Activated naive CD8-positive, alpha-beta T cell treated with anti-CD3 and anti-CD28 coated beads, Interleukin-2, amount 10 ng/mL, durations not matched to agents 7 days and 5 days (primary cell): ENCODE results near the gene TFAM. TPM values are rescaled to one million over a fixed set of nuclear protein-coding genes. Genes with fewer than 3 reads are reported as not detected.
"Not testable (repeated sequence)": the region's sequence is repeated elsewhere in the genome, so short reads cannot be mapped to it uniquely, and the experiment has no call there.

Experiments
- ATAC-seq: fragments of 150-1000 bp; cut with Tn5 transposase; one replicate; pipeline ENCODE4 v1.10.0; 2021; ENCODE audit warnings: low read depth, moderate library complexity
- POLR2A ChIA-PET: fragments of 350-600 bp; sonication (Branson Sonifier 250); formaldehyde crosslinking; loops from one replicate; lab custom pipeline; 2021; ENCODE audit warnings: antibody characterized with exemption; lab: Charles Lee
- DNase-seq: peaks from one replicate; pipeline ENCODE4 v3.0.0; 2021
- H3K27ac Mint-ChIP-seq: one replicate; pipeline ENCODE4 v1.8.0; 2022; ENCODE audit warnings: mild to moderate bottlenecking, mixed read lengths
- H3K27me3 Mint-ChIP-seq: one replicate; pipeline ENCODE4 v1.8.0; 2022; ENCODE audit warnings: mild to moderate bottlenecking, moderate library complexity, mixed read lengths
- H3K36me3 Mint-ChIP-seq: one replicate; pipeline ENCODE4 v1.8.0; 2021; ENCODE audit warnings: mild to moderate bottlenecking, mixed read lengths
- H3K4me1 Mint-ChIP-seq: one replicate; pipeline ENCODE4 v1.8.0; 2021; ENCODE audit warnings: mixed read lengths
- H3K4me3 Mint-ChIP-seq: one replicate; pipeline ENCODE4 v1.8.0; 2022; ENCODE audit warnings: mild to moderate bottlenecking, moderate library complexity, mixed read lengths
- H3K9me3 Mint-ChIP-seq: one replicate; pipeline ENCODE4 v1.8.0; 2021; ENCODE audit warnings: mixed read lengths
- total RNA-seq, 2 experiments: library from RNA; stranded (reverse); gene quantifications; one replicate each; pipeline ENCODE4 v1.2.3, GENCODE V29; 2021

Gene TFAM
- total RNA-seq, 2 experiments from 2014 or later: 52.7 to 56.8 TPM

- peaks cover 19% of the 10 kb centered on the region for H3K36me3 Mint-ChIP-seq
Observed at GRCh38 chr10:58389024-58389423, 3.8 kb downstream of the TFAM start.

GRCh38 chr10:58393317-58393716 is 8.1 kb downstream of the TFAM start:
- H3K4me1 Mint-ChIP-seq: peaks cover 8% of the 10 kb centered on the region
- H3K27me3 Mint-ChIP-seq: no peaks in the 10 kb centered on the region
- POLR2A ChIA-PET: interaction anchor here (0.7 kb wide), 1 partner anchor 9 kb away, joined by 3 read pairs; the partner anchor contains the start of gene TFAM
- H3K27ac Mint-ChIP-seq: no peak overlapping the region
- H3K4me3 Mint-ChIP-seq: no peak overlapping the region
- no peak for DNase-seq
- no peak for ATAC-seq
- H3K36me3 Mint-ChIP-seq: peaks cover 28% of the 10 kb centered on the region
- no peaks in the 10 kb centered on the region for H3K9me3 Mint-ChIP-seq

More at GRCh38 chr10:58389024-58389423, 3.8 kb downstream of the TFAM start:
- no peaks in the 10 kb centered on the region for H3K9me3 Mint-ChIP-seq
- ATAC-seq (no peak), DNase-seq (no peak)
- H3K4me3 Mint-ChIP-seq: no peak overlapping the region
- no peak overlapping the region for H3K27ac Mint-ChIP-seq
- H3K4me1 Mint-ChIP-seq: peaks cover 25% of the 10 kb centered on the region
- no peaks in the 10 kb centered on the region for H3K27me3 Mint-ChIP-seq
- POLR2A ChIA-PET: no interaction called here

GRCh38 chr10:58394471-58394870 is 9.3 kb downstream of the TFAM start:
- Mint-ChIP-seq H3K4me1 (peaks cover 8% of the 10 kb centered on the region), H3K27ac (no peak overlapping the region), H3K4me3 (no peak overlapping the region), H3K9me3 (no peaks in the 10 kb centered on the region), H3K36me3 (peaks cover 28% of the 10 kb centered on the region), H3K27me3 (no peaks in the 10 kb centered on the region)
- DNase-seq (no peak), ATAC-seq (no peak)
- POLR2A ChIA-PET: no interaction called here

GRCh38 chr10:58396057-58396456 is 10.8 kb downstream of the TFAM start:
- no peaks in the 10 kb centered on the region for H3K27me3 Mint-ChIP-seq
- POLR2A ChIA-PET: no interaction called here
- no peak overlapping the region for H3K4me3 Mint-ChIP-seq
- ATAC-seq (no peak), DNase-seq (no peak)
- peaks cover 3% of the 10 kb centered on the region for H3K4me1 Mint-ChIP-seq
- no peak overlapping the region for H3K27ac Mint-ChIP-seq
- peaks cover 21% of the 10 kb centered on the region for H3K36me3 Mint-ChIP-seq
- H3K9me3 Mint-ChIP-seq: no peaks in the 10 kb centered on the region

GRCh38 chr10:58397830-58398229 is 12.6 kb downstream of the TFAM start:
- Mint-ChIP-seq H3K4me3 (no peak overlapping the region), H3K4me1 (no peaks in the 10 kb centered on the region), H3K27me3 (no peaks in the 10 kb centered on the region), H3K9me3 (no peaks in the 10 kb centered on the region), H3K27ac (no peak overlapping the region), H3K36me3 (peaks cover 23% of the 10 kb centered on the region)
- POLR2A ChIA-PET: no interaction called here
- ATAC-seq: no peak
- DNase-seq: no peak

GRCh38 chr10:58399410-58399809 is 14.2 kb downstream of the TFAM start:
- Mint-ChIP-seq H3K27ac (no peak overlapping the region), H3K36me3 (peaks cover 19% of the 10 kb centered on the region), H3K27me3 (no peaks in the 10 kb centered on the region), H3K4me1 (no peaks in the 10 kb centered on the region), H3K4me3 (no peak overlapping the region), H3K9me3 (no peaks in the 10 kb centered on the region)
- no peak for DNase-seq
- POLR2A ChIA-PET: no interaction called here
- no peak for ATAC-seq

GRCh38 chr10:58400609-58401008 is 15.4 kb downstream of the TFAM start:
- no peak overlapping the region for H3K27ac Mint-ChIP-seq
- no peaks in the 10 kb centered on the region for H3K27me3 Mint-ChIP-seq
- POLR2A ChIA-PET: no interaction called here

GRCh38 chr10:58404001-58404400 is 18.8 kb downstream of the TFAM start:
- ATAC-seq (no peak), DNase-seq (no peak)
- Mint-ChIP-seq H3K4me1 (peaks cover 2% of the 10 kb centered on the region), H3K4me3 (no peak overlapping the region), H3K27me3 (no peaks in the 10 kb centered on the region), H3K9me3 (no peaks in the 10 kb centered on the region), H3K27ac (no peak overlapping the region), H3K36me3 (peaks cover 7% of the 10 kb centered on the region)
- POLR2A ChIA-PET: no interaction called here

More at GRCh38 chr10:58400609-58401008, 15.4 kb downstream of the TFAM start:
- Mint-ChIP-seq H3K4me3 (no peak overlapping the region), H3K9me3 (no peaks in the 10 kb centered on the region), H3K4me1 (no peaks in the 10 kb centered on the region), H3K36me3 (peaks cover 13% of the 10 kb centered on the region)
- DNase-seq (no peak), ATAC-seq (no peak)

GRCh38 chr10:58409956-58410610 is 24.9 kb downstream of the TFAM start:
- H3K4me1 Mint-ChIP-seq: peaks cover 2% of the 10 kb centered on the region
- ATAC-seq (no peak), DNase-seq (no peak)
- H3K4me3 Mint-ChIP-seq: no peak overlapping the region
- POLR2A ChIA-PET: no interaction called here
- H3K9me3 Mint-ChIP-seq: no peaks in the 10 kb centered on the region
- H3K27me3 Mint-ChIP-seq: peaks cover 2% of the 10 kb centered on the region
- no peak overlapping the region for H3K27ac Mint-ChIP-seq
- no peaks in the 10 kb centered on the region for H3K36me3 Mint-ChIP-seq

- ATAC-seq (no peak), DNase-seq (no peak)
- no peaks in the 10 kb centered on the region for H3K9me3 Mint-ChIP-seq
- H3K4me1 Mint-ChIP-seq: no peaks in the 10 kb centered on the region
- H3K27me3 Mint-ChIP-seq: peaks cover 4% of the 10 kb centered on the region
- no peak overlapping the region for H3K4me3 Mint-ChIP-seq
- no peak overlapping the region for H3K27ac Mint-ChIP-seq
- POLR2A ChIA-PET: no interaction called here
- no peaks in the 10 kb centered on the region for H3K36me3 Mint-ChIP-seq
Observed at GRCh38 chr10:58412502-58412961, 27.3 kb downstream of the TFAM start.

GRCh38 chr10:58414270-58415041 is 29.2 kb downstream of the TFAM start:
- ATAC-seq (no peak), DNase-seq (no peak)
- Mint-ChIP-seq H3K27ac (no peak overlapping the region), H3K27me3 (peaks cover 4% of the 10 kb centered on the region), H3K36me3 (no peaks in the 10 kb centered on the region), H3K4me3 (no peak overlapping the region), H3K4me1 (no peaks in the 10 kb centered on the region), H3K9me3 (peaks cover 2% of the 10 kb centered on the region)
- POLR2A ChIA-PET: no interaction called here

- peaks cover 7% of the 10 kb centered on the region for H3K27me3 Mint-ChIP-seq
- POLR2A ChIA-PET: no interaction called here
- H3K9me3 Mint-ChIP-seq: peaks cover 4% of the 10 kb centered on the region
- H3K27ac Mint-ChIP-seq: no peak overlapping the region
- no peaks in the 10 kb centered on the region for H3K4me1 Mint-ChIP-seq
- no peaks in the 10 kb centered on the region for H3K36me3 Mint-ChIP-seq
- no peak for DNase-seq
- H3K4me3 Mint-ChIP-seq: no peak overlapping the region
- no peak for ATAC-seq
Observed at GRCh38 chr10:58415757-58416156, 30.5 kb downstream of the TFAM start.

GRCh38 chr10:58417902-58418301 is 32.7 kb downstream of the TFAM start:
- H3K4me1 Mint-ChIP-seq, H3K9me3 Mint-ChIP-seq, DNase-seq, H3K27ac Mint-ChIP-seq, ATAC-seq, H3K4me3 Mint-ChIP-seq, H3K27me3 Mint-ChIP-seq, H3K36me3 Mint-ChIP-seq, POLR2A ChIA-PET: not testable (repeated sequence)

- no peak for ATAC-seq
- Mint-ChIP-seq H3K27me3 (peaks cover 4% of the 10 kb centered on the region), H3K27ac (no peak overlapping the region), H3K36me3 (no peaks in the 10 kb centered on the region), H3K4me3 (no peak overlapping the region), H3K9me3 (peaks cover 14% of the 10 kb centered on the region), H3K4me1 (no peaks in the 10 kb centered on the region)
- no peak for DNase-seq
- POLR2A ChIA-PET: no interaction called here
Observed at GRCh38 chr10:58424176-58424575, 39.0 kb downstream of the TFAM start.
